ENCODE measurements around the gene TMTC4. TPM values are rescaled to one million over a fixed set of nuclear protein-coding genes. Genes with fewer than 3 reads are reported as not detected.

TMTC4 gene
- total RNA-seq, 1 experiment from 2014 or later = 15.1 TPM

GRCh38 chr13:100613031-100613430 lies 61.6 kb downstream of the TMTC4 start:
- Histone ChIP-seq H3K9ac (ENCODE audit: low read length) (no peak overlapping the region), H3K4me2 (ENCODE audit: low read length) (no peak overlapping the region), H3K27me3 (ENCODE audit: low read length) (no peaks in the 10 kb centered on the region), H3K4me1 (ENCODE audit: insufficient read depth, low read length) (no peaks in the 10 kb centered on the region), H3K9me2 (replicated peaks; ENCODE audit: low read length) (no peaks in the 10 kb centered on the region), H2AFZ (ENCODE audit: low read length) (no peak overlapping the region), H3F3A (ENCODE audit: low read length, unreplicated experiment) (no peaks in the 10 kb centered on the region), H3K9me3 (ENCODE audit: low read length) (no peaks in the 10 kb centered on the region), H3K36me3 (ENCODE audit: low read depth, low read length) (no peaks in the 10 kb centered on the region), H3K79me2 (ENCODE audit: low read length) (no peaks in the 10 kb centered on the region), H4K20me1 (ENCODE audit: low read length) (no peaks in the 10 kb centered on the region), H3K4me3 (ENCODE audit: low read length) (no peak overlapping the region), H3K27ac (ENCODE audit: low read length) (no peak overlapping the region)
- BruUV-seq (replicated peaks) = no TSS peak
- ATAC-seq (no peak), DNase-seq (no peak)
- ChIA-PET CTCF (no interaction called here), POLR2A (ENCODE audit: unreplicated experiment) (no interaction called here)
- intact Hi-C loops (cut with micrococcal nuclease) = no loop called here
- TF ChIP-seq EZH2 (IDR thresholded peaks at IDR 0.05; ENCODE audit: low read length, unreplicated experiment) (no peak), EZH2phosphoT487 (IDR thresholded peaks at IDR 0.05; ENCODE audit: borderline replicate concordance, low read length) (no peak), CTCF (conservative IDR thresholded peaks at IDR 0.05; ENCODE audit: low read depth, low read length) (no peak)

GRCh38 chr13:100611678-100612492 lies 62.7 kb downstream of the TMTC4 start:
- POLR2A ChIA-PET (ENCODE audit: unreplicated experiment) = interaction anchor here (0.7 kb wide), 1 partner anchor 11 kb away, joined by 3 read pairs; no protein-coding TSS in a partner anchor
- no peaks in the 10 kb centered on the region for H3K4me1 ChIP-seq (ENCODE audit: insufficient read depth, low read length)
- H3K4me3 ChIP-seq (ENCODE audit: low read length) = no peak overlapping the region
- H3K27ac ChIP-seq (ENCODE audit: low read length) = no peak overlapping the region
- BruUV-seq (replicated peaks) = no TSS peak
- H3K4me2 ChIP-seq (ENCODE audit: low read length) = no peak overlapping the region
- H3K9me3 ChIP-seq (ENCODE audit: low read length) = no peaks in the 10 kb centered on the region
- no peak overlapping the region for H2AFZ ChIP-seq (ENCODE audit: low read length)
- CTCF ChIA-PET = no interaction called here
- H3K9me2 ChIP-seq (replicated peaks; ENCODE audit: low read length) = no peaks in the 10 kb centered on the region
- intact Hi-C loops (cut with micrococcal nuclease) = no loop called here
- no peaks in the 10 kb centered on the region for H3K36me3 ChIP-seq (ENCODE audit: low read depth, low read length)
- H3K27me3 ChIP-seq (ENCODE audit: low read length) = no peaks in the 10 kb centered on the region
- no peaks in the 10 kb centered on the region for H4K20me1 ChIP-seq (ENCODE audit: low read length)
- no peak overlapping the region for H3K9ac ChIP-seq (ENCODE audit: low read length)
- ATAC-seq (no peak), DNase-seq (no peak)
- no peaks in the 10 kb centered on the region for H3F3A ChIP-seq (ENCODE audit: low read length, unreplicated experiment)
- TF ChIP-seq EZH2 (IDR thresholded peaks at IDR 0.05; ENCODE audit: low read length, unreplicated experiment) = no peak
- no peak for TF ChIP-seq EZH2phosphoT487 (IDR thresholded peaks at IDR 0.05; ENCODE audit: borderline replicate concordance, low read length)
- no peak for TF ChIP-seq CTCF (conservative IDR thresholded peaks at IDR 0.05; ENCODE audit: low read depth, low read length)
- no peaks in the 10 kb centered on the region for H3K79me2 ChIP-seq (ENCODE audit: low read length)

Measured in PC-3 (cell line).